PC-3 (cell line): ENCODE results near the gene PTPRS. TPM values are rescaled to one million over a fixed set of nuclear protein-coding genes. Genes with fewer than 3 reads are reported as not detected.

Source experiments
- ATAC-seq: fragments of 200-7000 bp; cut with Tn5 transposase; 2 replicates; pipeline ENCODE4 v1.9.1; 2020; ENCODE audit warnings: mild to moderate bottlenecking, moderate library complexity
- BruUV-seq: library from RNA; stranded (reverse); fragments of 400-500 nt; replicated peaks from 2 replicates; lab custom pipeline; 2021; lab: Mats Ljungman, UMichigan
- CTCF ChIA-PET: fragments of 300-600 bp; sonication (Branson Sonifier 250); formaldehyde crosslinking; loops from one replicate; lab custom pipeline; 2022; ENCODE audit warnings: antibody characterized with exemption; lab: Charles Lee
- POLR2A ChIA-PET: fragments of 300-600 bp; sonication (Branson Sonifier 250); formaldehyde crosslinking; loops from one replicate; lab custom pipeline; 2022; ENCODE audit warnings: antibody characterized with exemption; ENCODE audit not compliant: unreplicated experiment; lab: Charles Lee
- DNase-seq: peaks from one replicate; pipeline ENCODE4 v3.0.0-alpha.2; 2015
- H2AFZ ChIP-seq: fragments of 300-600 bp; sonication (generic); 2 replicates; pipeline ENCODE4 v1.6.0; 2016; ENCODE audit warnings: antibody characterized with exemption, low read length
- H3F3A ChIP-seq: fragments of 300-600 bp; sonication (generic); one replicate; pipeline ENCODE4 v1.6.0; 2017; ENCODE audit warnings: antibody characterized with exemption, low read length, control low read depth, mild to moderate bottlenecking; ENCODE audit not compliant: unreplicated experiment
- H3K27ac ChIP-seq: fragments of 300-600 bp; sonication (generic); 2 replicates; pipeline ENCODE4 v1.5.1; 2016; ENCODE audit warnings: mild to moderate bottlenecking, low read length
- H3K27me3 ChIP-seq: fragments of 300-600 bp; sonication (generic); 2 replicates; pipeline ENCODE4 v1.6.1; 2016; ENCODE audit warnings: low read length, mixed read lengths
- H3K36me3 ChIP-seq: fragments of 300-600 bp; sonication (generic); 2 replicates; pipeline ENCODE4 v1.6.1; 2016; ENCODE audit warnings: low read depth, mixed run types, low read length, mixed read lengths
- H3K4me1 ChIP-seq: fragments of 300-600 bp; sonication (generic); 2 replicates; pipeline ENCODE4 v1.5.1; 2016; ENCODE audit warnings: low read length; ENCODE audit not compliant: insufficient read depth
- H3K4me2 ChIP-seq: fragments of 300-600 bp; sonication (generic); 2 replicates; pipeline ENCODE4 v1.6.0; 2016; ENCODE audit warnings: low read length
- H3K4me3 ChIP-seq: fragments of 300-600 bp; sonication (generic); 2 replicates; pipeline ENCODE4 v1.5.1; 2016; ENCODE audit warnings: mild to moderate bottlenecking, low read length, mixed read lengths
- H3K79me2 ChIP-seq: fragments of 300-600 bp; sonication (generic); 2 replicates; pipeline ENCODE4 v1.6.1; 2017; ENCODE audit warnings: low read length, mixed read lengths
- H3K9ac ChIP-seq: fragments of 300-600 bp; sonication (generic); 2 replicates; pipeline ENCODE4 v1.6.0; 2016; ENCODE audit warnings: mild to moderate bottlenecking, low read length
- H3K9me2 ChIP-seq: fragments of 300-600 bp; sonication (generic); replicated peaks from 2 replicates; pipeline ENCODE4 v1.6.1; 2016; ENCODE audit warnings: mixed run types, low read length, mixed read lengths
- H3K9me3 ChIP-seq: fragments of 300-600 bp; sonication (generic); 2 replicates; pipeline ENCODE4 v1.6.1; 2016; ENCODE audit warnings: low read length, mixed read lengths
- H4K20me1 ChIP-seq: fragments of 300-600 bp; sonication (generic); 2 replicates; pipeline ENCODE4 v1.6.1; 2016; ENCODE audit warnings: low read length, mixed read lengths
- CTCF ChIP-seq: fragments of 300-600 bp; sonication (generic); conservative IDR thresholded peaks from 2 replicates; pipeline ENCODE4 v1.5.1; 2017; ENCODE audit warnings: antibody characterized with exemption, low read depth, mild to moderate bottlenecking, low read length
- EZH2 ChIP-seq: fragments of 300-600 bp; sonication (generic); IDR thresholded peaks from one replicate; pipeline ENCODE4 v1.6.1; 2017; ENCODE audit warnings: antibody characterized with exemption, mild to moderate bottlenecking, low read length; ENCODE audit not compliant: unreplicated experiment
- EZH2phosphoT487 ChIP-seq: fragments of 300-600 bp; sonication (generic); IDR thresholded peaks from 2 replicates; pipeline ENCODE4 v1.6.1; 2018; ENCODE audit warnings: mild to moderate bottlenecking, antibody characterized with exemption, low read length, borderline replicate concordance
- intact Hi-C: fragments of 100-400 bp; cut with micrococcal nuclease; formaldehyde crosslinking; loops from 2 replicates; pipeline ENCODE4 v1.9.0; 2023
- total RNA-seq: library from RNA; depleted of rRNA; stranded (reverse); fragments of >200 nt; gene quantifications from 2 replicates; pipeline ENCODE4 v1.2.3, GENCODE V29; 2014

Gene PTPRS
- total RNA-seq, 1 experiment from 2014 or later: 106 TPM

- 0 out of 2 replicates have a peak, but pooled peaks cover 3% of the 10 kb centered on the region for H4K20me1 ChIP-seq
- no peaks in the 10 kb centered on the region for H3K36me3 ChIP-seq
- H3K9me3 ChIP-seq: no peaks in the 10 kb centered on the region
- no peak overlapping the region for H2AFZ ChIP-seq
- no peak for TF ChIP-seq CTCF
- TF ChIP-seq EZH2phosphoT487: no peak
- no peak for TF ChIP-seq EZH2
- ATAC-seq: no peak
- intact Hi-C loops: no loop called here
- CTCF ChIA-PET: no interaction called here
- no peak overlapping the region for H3K9ac ChIP-seq
- H3K4me2 ChIP-seq: no peak overlapping the region
- no peaks in the 10 kb centered on the region for H3K27me3 ChIP-seq
- H3K4me3 ChIP-seq: no peak overlapping the region
- no peaks in the 10 kb centered on the region for H3K9me2 ChIP-seq
- peaks cover 5% of the 10 kb centered on the region for H3K4me1 ChIP-seq
- POLR2A ChIA-PET: no interaction called here
- H3K27ac ChIP-seq: no peak overlapping the region
- DNase-seq: no peak
- H3K79me2 ChIP-seq: peaks cover 10% of the 10 kb centered on the region
- no TSS peak for BruUV-seq
- no peaks in the 10 kb centered on the region for H3F3A ChIP-seq
Observed at GRCh38 chr19:5335593-5335992, 5.0 kb downstream of the PTPRS start.

DNA sequence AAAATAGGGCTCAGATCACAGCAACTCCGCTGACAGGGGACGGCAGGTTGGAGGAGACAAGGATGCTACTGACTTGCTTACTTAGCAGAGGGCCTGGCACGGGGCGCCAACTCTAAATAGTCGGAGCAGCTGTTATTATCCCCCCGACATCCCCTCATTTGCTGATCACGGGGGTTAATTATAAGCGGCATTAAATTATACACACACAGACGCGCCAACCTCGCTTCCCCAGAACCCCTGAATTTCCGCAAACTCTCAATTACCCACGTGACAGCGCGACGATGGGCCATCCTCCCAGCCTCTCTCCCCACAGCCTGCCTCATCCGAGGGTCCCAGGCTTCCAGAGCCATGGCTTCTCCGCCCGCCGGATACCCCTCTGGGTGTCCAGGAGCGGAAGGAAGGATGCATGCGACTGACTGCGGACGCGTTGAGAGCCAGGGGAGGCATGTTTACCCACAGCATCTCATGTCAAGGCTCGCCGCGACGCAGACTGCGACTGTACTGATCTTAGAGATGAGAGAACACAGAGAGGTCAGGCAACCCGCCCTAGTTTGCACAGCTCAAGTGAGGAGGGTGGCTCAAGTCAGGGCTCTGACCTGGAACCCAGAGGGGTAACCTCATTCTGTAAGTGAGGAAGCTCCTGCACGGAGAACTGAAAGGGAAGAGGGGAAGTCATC is 5.7 kb downstream of the PTPRS start:
- intact Hi-C loops: no loop called here
- no peaks in the 10 kb centered on the region for H3K27me3 ChIP-seq
- no peak for TF ChIP-seq EZH2
- TF ChIP-seq CTCF: no peak
- TF ChIP-seq EZH2phosphoT487: no peak
- DNase-seq (no peak), ATAC-seq (no peak)
- no peak overlapping the region for H3K4me2 ChIP-seq
- ChIA-PET CTCF (no interaction called here), POLR2A (no interaction called here)
- no peak overlapping the region for H3K27ac ChIP-seq
- H3K36me3 ChIP-seq: no peaks in the 10 kb centered on the region
- H2AFZ ChIP-seq: no peak overlapping the region
- H4K20me1 ChIP-seq: 0 out of 2 replicates have a peak, but pooled peaks cover 3% of the 10 kb centered on the region
- peaks cover 5% of the 10 kb centered on the region for H3K4me1 ChIP-seq
- H3F3A ChIP-seq: no peaks in the 10 kb centered on the region
- H3K9me2 ChIP-seq: no peaks in the 10 kb centered on the region
- no peak overlapping the region for H3K9ac ChIP-seq
- H3K9me3 ChIP-seq: no peaks in the 10 kb centered on the region
- H3K79me2 ChIP-seq: peaks cover 10% of the 10 kb centered on the region
- H3K4me3 ChIP-seq: no peak overlapping the region
- BruUV-seq: no TSS peak

- Histone ChIP-seq H3K9ac (no peak overlapping the region), H3K27me3 (no peaks in the 10 kb centered on the region), H3K79me2 (peaks cover 8% of the 10 kb centered on the region), H3K4me2 (no peak overlapping the region), H3F3A (no peaks in the 10 kb centered on the region), H3K4me3 (no peak overlapping the region), H4K20me1 (0 out of 2 replicates have a peak, but pooled peaks cover 3% of the 10 kb centered on the region), H3K36me3 (no peaks in the 10 kb centered on the region), H3K27ac (no peak overlapping the region), H3K9me3 (no peaks in the 10 kb centered on the region), H3K4me1 (peaks cover 1% of the 10 kb centered on the region), H3K9me2 (no peaks in the 10 kb centered on the region), H2AFZ (no peak overlapping the region)
- no peak for TF ChIP-seq CTCF
- no peak for TF ChIP-seq EZH2
- no peak for TF ChIP-seq EZH2phosphoT487
- ChIA-PET CTCF (no interaction called here), POLR2A (interaction anchor here (0.6 kb wide), 1 partner anchor 466 kb away, joined by 6 read pairs; no protein-coding TSS in a partner anchor)
- intact Hi-C loops: no loop called here
- DNase-seq (no peak), ATAC-seq (no peak)
- no TSS peak for BruUV-seq
Observed at GRCh38 chr19:5334366-5334739, 6.3 kb downstream of the PTPRS start.
